Measurements from ENCODE around the gene KDM5C. TPM values are rescaled to one million over a fixed set of nuclear protein-coding genes. Genes with fewer than 3 reads are reported as not detected.

The KDM5C gene
- total RNA-seq, 4 donors from 2014 or later: 99.7 to 178 (median 114) TPM

GRCh38 chrX:53159184-53159583 lies 65.8 kb downstream of the KDM5C start:
- 85 to 91% methylated on average over 11 of the region's 11 CpGs for WGBS, 2 donors
- no peaks in the 10 kb centered on the region for H3K9me3 ChIP-seq
- H3K27ac ChIP-seq: no peak overlapping the region
- no peak for DNase-seq
- no peak for TF ChIP-seq CTCF (IDR thresholded peaks at IDR 0.05)
- no peak for TF ChIP-seq POLR2A (IDR thresholded peaks at IDR 0.05)
- no peak overlapping the region for H3K4me3 ChIP-seq (replicated peaks in 1 of 3)
- no peaks in the 10 kb centered on the region for H3K27me3 ChIP-seq
- intact Hi-C loops (cut with DNase I): no loop called here
- no peaks in the 10 kb centered on the region for H3K36me3 ChIP-seq
- H3K4me1 ChIP-seq: no peaks in the 10 kb centered on the region

- intact Hi-C loops (cut with DNase I): no loop called here
- Histone ChIP-seq H3K27ac (no peak overlapping the region), H3K9me3 (no peaks in the 10 kb centered on the region), H3K27me3 (no peaks in the 10 kb centered on the region), H3K4me1 (no peaks in the 10 kb centered on the region), H3K36me3 (no peaks in the 10 kb centered on the region), H3K4me3 (replicated peaks in 1 of 3) (no peak overlapping the region)
- DNase-seq: no peak
- TF ChIP-seq CTCF (IDR thresholded peaks at IDR 0.05) (no peak), POLR2A (IDR thresholded peaks at IDR 0.05) (no peak)
- 93 to 94% methylated on average over 2 of the region's 2 CpGs for WGBS, 2 donors
These were observed 68.8 kb downstream of the KDM5C start for GRCh38 chrX:53156207-53156596.

GRCh38 chrX:53155512-53156206 lies 69.3 kb downstream of the KDM5C start:
- WGBS, 2 donors: 92 to 99% methylated on average over 6 to 8 of the region's 8 CpGs
- intact Hi-C loops (cut with DNase I): no loop called here
- Histone ChIP-seq H3K27me3 (no peaks in the 10 kb centered on the region), H3K4me3 (replicated peaks in 1 of 3) (no peak overlapping the region), H3K9me3 (no peaks in the 10 kb centered on the region), H3K4me1 (no peaks in the 10 kb centered on the region), H3K27ac (no peak overlapping the region), H3K36me3 (no peaks in the 10 kb centered on the region)
- no peak for DNase-seq
- TF ChIP-seq CTCF (IDR thresholded peaks at IDR 0.05) (no peak), POLR2A (IDR thresholded peaks at IDR 0.05) (no peak)

GRCh38 chrX:53153581-53153980 lies 71.4 kb downstream of the KDM5C start:
- H3K27ac ChIP-seq: no peak overlapping the region
- 86 to 100% methylated on average over 1 of the region's 1 CpG for WGBS, 2 donors
- no peak overlapping the region for H3K4me3 ChIP-seq (replicated peaks in 1 of 3)
- TF ChIP-seq CTCF (IDR thresholded peaks at IDR 0.05): no peak
- no peak for TF ChIP-seq POLR2A (IDR thresholded peaks at IDR 0.05)
- no peaks in the 10 kb centered on the region for H3K9me3 ChIP-seq
- DNase-seq: no peak
- H3K36me3 ChIP-seq: no peaks in the 10 kb centered on the region
- H3K27me3 ChIP-seq: no peaks in the 10 kb centered on the region
- no peaks in the 10 kb centered on the region for H3K4me1 ChIP-seq
- intact Hi-C loops (cut with DNase I): no loop called here

Small RNA genes lying within 50 kb of the gene (microRNA-seq; reads per million reads assigned to microRNA genes)
- gene MIR6894: 3.3 reads per million
- gene MIR6895: not detected

Small RNA genes lying within 50 kb of the gene (small RNA-seq; reads per million reads assigned to genes)
- gene AL139396.1: not detected
- not detected for gene MIR6894
- gene MIR6895: 0.28 reads per million

Other genes with a start within 250 kb of the KDM5C start
- gene GPR173, start 176.4 kb downstream of the KDM5C start, total RNA-seq: 1 to 10 TPM in 2 of 4 donors, under 1 TPM in 2; 0.78 to 1.3 (median 1.1) TPM
- 10 to 100 TPM; 30.9 to 83.1 (median 49.1) TPM for gene TSPYL2, start 142.8 kb downstream of the KDM5C start, total RNA-seq
- 10 to 100 TPM; 15.5 to 41.5 (median 21.8) TPM for gene KANTR, start 131.1 kb downstream of the KDM5C start, total RNA-seq
- gene IQSEC2, start 56.4 kb upstream of the KDM5C start, total RNA-seq: 10 to 100 TPM; 14.1 to 23.7 (median 17.2) TPM
- gene SMC1A, start 197.4 kb upstream of the KDM5C start, total RNA-seq: 10 to 100 TPM; 35.0 to 43.7 (median 36.9) TPM
- 1 to 10 TPM; 1.4 to 3.8 (median 3.0) TPM for gene RIBC1, start 197.7 kb upstream of the KDM5C start, total RNA-seq
- gene HSD17B10, start 209.2 kb upstream of the KDM5C start, total RNA-seq: 100 to 1,000 TPM in 2 of 4 donors, 10 to 100 TPM in 2; 88.8 to 122 (median 104) TPM

Data from thyroid gland (tissue), 4 donors.